H1 (cell line): Measurements from ENCODE around the gene RBM20. TPM values are rescaled to one million over a fixed set of nuclear protein-coding genes. Genes with fewer than 3 reads are reported as not detected.

Source experiments
- CTCF ChIA-PET: fragments of 300-600 bp; sonication (Branson Sonifier 250); formaldehyde crosslinking; loops from one replicate; lab custom pipeline; 2021; ENCODE audit not compliant: partially characterized antibody; lab: Charles Lee
- POLR2A ChIA-PET: fragments of 300-600 bp; sonication (Branson Sonifier 250); formaldehyde crosslinking; loops from one replicate; lab custom pipeline; 2021; ENCODE audit warnings: inconsistent platforms; ENCODE audit not compliant: partially characterized antibody; lab: Charles Lee
- DNase-seq, 2 experiments: peaks; one replicate each; pipeline versions ENCODE4 v3.0.0 to v3.0.0-alpha.2; 2010 to 2022; ENCODE audit warnings: low spot score in 2 of 2, low read depth in 1 of 2, mixed read lengths in 1 of 2
- FAIRE-seq: peaks from 2 replicates; lab custom pipeline; 2011; peaks lifted over from hg19 to GRCh38; lab: Jason Lieb, UNC
- H2AFZ ChIP-seq: 2 replicates; pipeline ENCODE4 v1.8.1; 2012; ENCODE audit warnings: low read length, inconsistent platforms
- H2AK5ac ChIP-seq: 2 replicates; pipeline ENCODE4 v1.6.1; 2013; ENCODE audit warnings: low read depth, low read length
- H2BK120ac ChIP-seq: replicated peaks from 2 replicates; pipeline ENCODE3; 2013; ENCODE audit warnings: low read depth, low read length, inconsistent platforms
- H2BK12ac ChIP-seq: 2 replicates; pipeline ENCODE4 v1.6.1; 2013; ENCODE audit warnings: low read depth, low read length
- H2BK15ac ChIP-seq: 2 replicates; pipeline ENCODE4 v1.6.1; 2013; ENCODE audit warnings: low read length
- H2BK20ac ChIP-seq: 2 replicates; pipeline ENCODE4 v1.6.1; 2013; ENCODE audit warnings: low read length
- H2BK5ac ChIP-seq: 2 replicates; pipeline ENCODE4 v1.6.1; 2013; ENCODE audit warnings: low read depth, low read length
- H3K14ac ChIP-seq: 2 replicates; pipeline ENCODE4 v1.6.1; 2013; ENCODE audit warnings: inconsistent platforms; ENCODE audit not compliant: insufficient read length
- H3K18ac ChIP-seq: 2 replicates; pipeline ENCODE4 v1.6.1; 2013; ENCODE audit warnings: low read length; ENCODE audit errors: extremely low read depth
- H3K23ac ChIP-seq: 2 replicates; pipeline ENCODE4 v1.6.1; 2013; ENCODE audit warnings: inconsistent platforms; ENCODE audit not compliant: insufficient read length
- H3K23me2 ChIP-seq: 2 replicates; pipeline ENCODE4 v1.6.1; 2013; ENCODE audit warnings: low read depth, low read length
- H3K27ac ChIP-seq: 2 replicates; pipeline ENCODE4 v1.6.1; 2011; ENCODE audit warnings: low read depth, low read length, inconsistent platforms
- H3K27me3 ChIP-seq, 4 experiments: replicated peaks in 1 of 4; 1 replicate in 1 of 4; 2 replicates in 3 of 4; pipeline versions ENCODE4 v1.6.1 to v1.8.1; 2011 to 2013; ENCODE audit warnings: low read length in 3 of 4, mild to moderate bottlenecking in 3 of 4, inconsistent platforms in 2 of 4, mixed read lengths in 2 of 4, moderate library complexity in 1 of 4; ENCODE audit not compliant: control insufficient read depth in 3 of 4, insufficient read depth in 3 of 4; ENCODE audit errors: extremely low read depth in 1 of 4
- H3K36me3 ChIP-seq, 4 experiments: 2 replicates each; pipeline versions ENCODE4 v1.6.1 to v1.8.1; 2011 to 2013; ENCODE audit warnings: mild to moderate bottlenecking in 4 of 4, low read length in 3 of 4, moderate library complexity in 2 of 4, control low read depth in 1 of 4, inconsistent platforms in 1 of 4; ENCODE audit not compliant: insufficient read depth in 4 of 4, control insufficient read depth in 2 of 4
- H3K4ac ChIP-seq: replicated peaks from 2 replicates; pipeline ENCODE3; 2013; ENCODE audit warnings: low read length, low read depth, mixed read lengths, inconsistent platforms; ENCODE audit not compliant: insufficient read length
- H3K4me1 ChIP-seq, 4 experiments: replicated peaks in 1 of 4; 1 replicate in 1 of 4; 2 replicates in 3 of 4; pipeline versions ENCODE4 v1.6.1 to v1.8.1; 2011 to 2013; ENCODE audit warnings: low read length in 3 of 4, inconsistent platforms in 2 of 4, mixed read lengths in 1 of 4; ENCODE audit not compliant: insufficient read depth in 4 of 4, control insufficient read depth in 3 of 4
- H3K4me2 ChIP-seq, 2 experiments: 2 replicates each; pipeline versions ENCODE4 v1.6.1 to v1.8.1; 2011 to 2013; ENCODE audit warnings: low read depth in 2 of 2, low read length in 2 of 2, control low read depth in 1 of 2, inconsistent platforms in 1 of 2, mild to moderate bottlenecking in 1 of 2; ENCODE audit not compliant: insufficient read depth in 1 of 2
- H3K4me3 ChIP-seq, 4 experiments: fragments of 200-600, 300-600 bp in 1 of 4; sonication (generic), shearing (Covaris generic), sonication (Bioruptor Twin) in 1 of 4; 2 replicates each; pipeline versions ENCODE4 v1.5.1 to v1.8.1; 2011 to 2016; ENCODE audit warnings: low read length in 4 of 4, low read depth in 3 of 4, control low read depth in 2 of 4, inconsistent platforms in 2 of 4, mild to moderate bottlenecking in 2 of 4, mixed read lengths in 1 of 4, moderate library complexity in 1 of 4; ENCODE audit not compliant: insufficient read depth in 2 of 4; ENCODE audit errors: extremely low read depth in 1 of 4
- H3K56ac ChIP-seq: replicated peaks from 2 replicates; pipeline ENCODE3; 2013; ENCODE audit warnings: low read depth, mild to moderate bottlenecking, mixed read lengths, low read length, inconsistent platforms; ENCODE audit not compliant: insufficient read length
- H3K79me1 ChIP-seq: 2 replicates; pipeline ENCODE4 v1.6.1; 2013; ENCODE audit warnings: low read depth, low read length, control low read depth
- H3K79me2 ChIP-seq, 2 experiments: 2 replicates each; pipeline versions ENCODE4 v1.6.1 to v1.8.1; 2012 to 2013; ENCODE audit warnings: low read length in 2 of 2, mild to moderate bottlenecking in 2 of 2, inconsistent platforms in 1 of 2; ENCODE audit not compliant: insufficient read depth in 2 of 2, control insufficient read depth in 1 of 2
- H3K9ac ChIP-seq, 4 experiments: replicated peaks in 1 of 4; 1 replicate in 1 of 4; 2 replicates in 3 of 4; pipeline versions ENCODE4 v1.6.1 to v1.8.1; 2011 to 2013; ENCODE audit warnings: low read depth in 3 of 4, low read length in 3 of 4, control low read depth in 2 of 4, mild to moderate bottlenecking in 2 of 4, moderate library complexity in 2 of 4, inconsistent platforms in 1 of 4; ENCODE audit errors: extremely low read depth in 1 of 4
- H3K9me3 ChIP-seq, 2 experiments: 2 replicates each; pipeline versions ENCODE4 v1.6.1 to v1.8.1; 2012 to 2013; ENCODE audit warnings: mild to moderate bottlenecking in 2 of 2, moderate library complexity in 2 of 2, control low read depth in 1 of 2, inconsistent platforms in 1 of 2, low read depth in 1 of 2, low read length in 1 of 2, mixed read lengths in 1 of 2; ENCODE audit not compliant: insufficient read depth in 2 of 2
- H4K20me1 ChIP-seq, 2 experiments: replicated peaks in 1 of 2; 2 replicates each; pipeline versions ENCODE3 to v1.8.1; 2011 to 2013; ENCODE audit warnings: inconsistent platforms in 2 of 2, low read length in 2 of 2, mild to moderate bottlenecking in 1 of 2; ENCODE audit not compliant: insufficient read depth in 2 of 2, control insufficient read depth in 1 of 2
- H4K5ac ChIP-seq: 2 replicates; pipeline ENCODE4 v1.6.1; 2013; ENCODE audit warnings: low read length, low read depth, mixed read lengths, inconsistent platforms; ENCODE audit not compliant: insufficient read length
- H4K8ac ChIP-seq: 2 replicates; pipeline ENCODE4 v1.8.0; 2013; ENCODE audit warnings: mild to moderate bottlenecking, moderate library complexity, low read length, inconsistent platforms; ENCODE audit not compliant: insufficient read depth; ENCODE audit errors: extremely low read depth
- H4K91ac ChIP-seq: replicated peaks from 2 replicates; pipeline ENCODE3; 2013; ENCODE audit warnings: low read length, mixed read lengths, inconsistent platforms; ENCODE audit not compliant: insufficient read length
- ATF2 ChIP-seq: IDR thresholded peaks from 2 replicates; pipeline ENCODE4 v1.6.1; 2012; ENCODE audit warnings: low read length, inconsistent platforms
- CEBPB ChIP-seq: IDR thresholded peaks from 2 replicates; pipeline ENCODE4 v1.6.1; 2012; ENCODE audit warnings: low read depth, low read length
- CHD2 ChIP-seq: IDR thresholded peaks from 2 replicates; pipeline ENCODE4 v1.6.1; 2012; ENCODE audit warnings: low read length, improper control_type of control experiment
- EP300 ChIP-seq, 2 experiments: IDR thresholded peaks; 1 replicate in 1 of 2; 2 replicates in 1 of 2; pipeline ENCODE4 v1.6.1; 2011 to 2012; ENCODE audit warnings: low read depth in 2 of 2, low read length in 2 of 2, mild to moderate bottlenecking in 2 of 2, borderline replicate concordance in 1 of 2, inconsistent platforms in 1 of 2, moderate library complexity in 1 of 2
- EZH2 ChIP-seq: fragments of 200-600 bp; sonication (generic); IDR thresholded peaks from 2 replicates; pipeline ENCODE4 v1.7.1; 2012; ENCODE audit warnings: low read depth, mild to moderate bottlenecking, moderate library complexity, low read length, inconsistent platforms; ENCODE audit not compliant: severe bottlenecking
- MAFK ChIP-seq: IDR thresholded peaks from 2 replicates; pipeline ENCODE4 v1.6.1; 2012; ENCODE audit warnings: low read depth, mild to moderate bottlenecking, improper control_type of control experiment, low read length
- PHF8 ChIP-seq: fragments of 200-600 bp; sonication (generic); conservative IDR thresholded peaks from 2 replicates; pipeline ENCODE4 v1.7.1; 2012; ENCODE audit warnings: low read depth, mild to moderate bottlenecking, inconsistent platforms, low read length, moderate library complexity
- RXRA ChIP-seq: IDR thresholded peaks from 2 replicates; pipeline ENCODE4 v1.6.1; 2011; ENCODE audit warnings: low read depth, mild to moderate bottlenecking, low read length, moderate library complexity; ENCODE audit not compliant: insufficient read depth
- SUZ12 ChIP-seq: fragments of 200-600 bp; sonication (generic); IDR thresholded peaks from 2 replicates; pipeline ENCODE4 v1.6.1; 2012; ENCODE audit warnings: mild to moderate bottlenecking, inconsistent platforms, low read length, moderate library complexity, mixed read lengths
- TAF7 ChIP-seq: optimal IDR thresholded peaks from 2 replicates; pipeline ENCODE3; 2011; ENCODE audit warnings: low read depth, mild to moderate bottlenecking, inconsistent platforms, low read length, moderate library complexity, borderline replicate concordance
- WGBS, 2 experiments: shearing (Covaris generic) in 1 of 2; methylation state at CpG; one replicate each; pipeline versions ENCODE4 v1.1.6 to v1.1.7; 2013 to 2015; ENCODE audit warnings: low lambda C conversion rate in 2 of 2, mixed read lengths in 2 of 2, inconsistent platforms in 1 of 2, low coverage in 1 of 2, missing lambda C conversion rate in 1 of 2; ENCODE audit not compliant: insufficient replicate concordance in 2 of 2, insufficient coverage in 1 of 2, insufficient read length in 1 of 2; ENCODE audit errors: extremely low coverage in 1 of 2, missing lambda C conversion rate in 1 of 2; 5-methylcytosine and 5-hydroxymethylcytosine counted together
- polyA plus RNA-seq, 7 experiments: library from polyadenylated mRNA; depleted of rRNA in 3 of 7; stranded (reverse) in 5 of 7; unstranded in 2 of 7; fragments of >200 nt in 5 of 7; fragments of 200-250 nt in 2 of 7; gene quantifications; 1 replicate in 5 of 7; 2 replicates in 1 of 7; 4 replicates in 1 of 7; pipeline versions ENCODE4 v1.2.1 to v1.2.3, GENCODE V29; 2011 to 2013; ENCODE audit warnings: missing spikeins in 2 of 7, mixed read lengths in 2 of 7
- total RNA-seq: library from RNA; stranded (reverse); fragmentation: NEBNext Ultra II Directional; extraction: Animal tissue kit (Norgen Biotek cat#: 25700); gene quantifications from 2 replicates; pipeline ENCODE4 v1.2.1, GENCODE V29; 2021

RBM20 gene
- total and polyA plus RNA-seq, 2 of the 8 experiments (the other 6 are each of a cell fraction or from before 2014, with no cell fraction given), result 0.05 to 0.63 TPM

GRCh38 chr10:110824152-110824441, 180.0 kb downstream of the RBM20 start:
- Histone ChIP-seq H3K56ac (no peak overlapping the region), H3K79me2 (no peaks in the 10 kb centered on the region), H3K9ac (no peak overlapping the region), H3K23ac (no peak overlapping the region), H2BK120ac (no peak overlapping the region), H4K5ac (no peak overlapping the region), H2AK5ac (no peak overlapping the region), H3K9me3 (no peaks in the 10 kb centered on the region), H2BK15ac (no peak overlapping the region), H3K18ac (no peak overlapping the region), H3K23me2 (no peaks in the 10 kb centered on the region; the same call in 1 of the 2 replicates), H4K20me1 (no peaks in the 10 kb centered on the region), H3K4me3 (no peak overlapping the region), H3K14ac (no peak overlapping the region), H4K91ac (no peak overlapping the region), H3K4ac (no peak overlapping the region), H2AFZ (0 out of 2 replicates have a peak overlapping the region, but pooled peaks have one; percentile 83), H3K4me2 (no peak overlapping the region), H2BK5ac (no peak overlapping the region), H4K8ac (no peak overlapping the region), H3K27me3 (no peaks in the 10 kb centered on the region), H3K27ac (no peak overlapping the region), H2BK12ac (no peak overlapping the region), H3K4me1 (peaks cover 4 to 16% (median 11%) of the 10 kb centered on the region in 4 experiments), H3K36me3 (no peaks in the 10 kb centered on the region), H3K79me1 (no peaks in the 10 kb centered on the region), H2BK20ac (no peak overlapping the region)
- FAIRE-seq (no peak), DNase-seq (no peak)
- CTCF ChIA-PET, result interaction anchor here (1.8 to 1.9 kb wide), 2 partner anchors 20 to 21 kb away, joined by 5 read pairs; no protein-coding TSS in a partner anchor
- POLR2A ChIA-PET, result no interaction called here
- whole genome bisulfite sequencing, 2 experiments, result 83% methylated on average over 1 of the region's 1 CpG; no CpG with 5 or more reads in 1 of the 2 experiments
- no peak for TF ChIP-seq EZH2
- TF ChIP-seq EP300 (IDR thresholded peaks at IDR 0.05; ENCODE audit: borderline replicate concordance in 1 of 2, low read depth in 2 of 2, low read length in 2 of 2), result no peak
- no peak for TF ChIP-seq SUZ12
- no peak for TF ChIP-seq CHD2
- no peak for TF ChIP-seq CEBPB
- TF ChIP-seq RXRA, result no peak
- TF ChIP-seq MAFK, result no peak
- no peak for TF ChIP-seq TAF7
- TF ChIP-seq ATF2, result no peak
- TF ChIP-seq PHF8, result no peak
